Amygdala (tissue), 56 donors: ENCODE measurements around the gene MYCN.

Experiments
- DNase-seq, 56 donors: peaks; one replicate each; lab custom pipeline; 2025; lab: John Stamatoyannopoulos, UW

The MYCN gene

DNA sequence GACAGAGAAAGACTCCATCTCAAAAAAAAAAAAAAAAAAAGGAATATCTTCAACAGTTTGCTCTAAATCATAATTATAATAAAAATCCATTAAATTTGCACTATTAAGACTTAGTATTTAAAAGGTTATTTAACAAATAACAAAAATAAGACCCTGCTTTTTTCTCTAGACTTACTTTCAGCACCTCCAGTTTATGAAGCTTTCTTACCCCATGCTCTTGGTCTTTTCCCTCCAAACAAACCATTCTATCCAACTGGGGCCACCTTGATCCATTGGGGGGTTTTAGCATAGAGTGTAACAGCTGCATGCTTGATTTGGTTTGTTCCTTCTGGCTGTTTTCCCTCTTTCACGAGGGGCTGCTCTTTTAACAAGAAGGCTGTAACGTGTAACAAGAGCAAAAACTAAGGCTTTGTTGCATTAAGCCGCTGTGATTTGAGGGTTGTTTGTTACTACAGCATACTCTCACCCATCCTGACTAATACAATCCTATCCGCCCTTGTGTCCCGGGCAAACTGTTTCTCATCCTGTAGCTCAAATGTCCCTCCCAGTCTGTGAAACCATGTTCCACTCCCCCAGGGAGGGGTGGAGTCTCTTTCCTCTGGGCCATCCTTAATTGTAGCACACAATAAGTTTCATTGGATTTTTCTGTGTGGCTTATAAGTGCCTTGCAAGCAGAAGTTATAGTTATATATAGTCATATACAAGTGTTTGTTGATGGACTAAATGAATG is 9.6 kb upstream of the MYCN start:
- DNase-seq = no peak

DNA sequence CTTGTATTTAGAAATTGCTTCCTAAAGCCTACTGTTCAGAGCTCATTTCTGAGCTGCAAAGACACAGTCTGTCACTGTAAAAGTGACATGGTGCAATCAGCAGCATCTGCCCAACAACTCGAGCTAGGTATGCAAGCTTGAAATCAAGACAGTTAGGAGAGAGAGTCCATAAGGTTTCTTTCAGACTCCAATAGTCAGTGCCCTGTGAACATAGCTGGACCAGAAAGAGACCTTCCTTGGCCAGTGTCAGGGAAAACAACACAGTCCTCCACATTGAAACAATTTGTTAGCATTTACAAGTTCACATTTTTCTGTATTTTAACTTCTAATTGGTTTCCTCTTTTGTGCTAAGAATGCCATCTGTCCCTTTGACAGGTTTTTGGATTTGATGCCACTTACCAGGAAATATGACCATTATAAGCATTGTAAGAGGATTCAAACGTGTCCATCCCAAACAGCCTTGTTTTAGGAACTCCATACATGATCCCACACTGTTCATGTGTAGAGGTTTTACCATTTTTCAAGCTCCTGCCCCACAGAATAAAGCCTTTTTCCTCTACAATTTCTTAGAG is 8.9 kb upstream of the MYCN start:
- DNase-seq = no peak

DNA sequence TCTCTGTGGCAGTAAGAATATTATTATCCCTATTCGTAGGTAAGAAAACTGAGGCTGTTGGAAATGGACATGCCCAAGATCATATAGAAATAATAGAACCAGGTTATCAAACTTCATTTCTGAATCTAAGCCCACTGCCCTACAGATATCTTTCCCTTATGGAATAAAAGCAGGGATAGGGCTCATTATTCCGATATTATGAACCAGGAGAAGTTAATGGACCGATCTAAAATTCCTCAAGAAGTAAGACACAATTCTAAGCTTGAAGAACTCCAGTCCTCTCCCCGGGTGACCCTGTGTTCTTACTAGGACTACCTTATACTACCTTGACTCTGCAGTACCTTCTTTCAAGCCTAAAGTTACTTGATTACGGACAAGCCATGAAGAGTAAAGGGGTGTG is 8.4 kb upstream of the MYCN start:
- no peak for DNase-seq

DNA sequence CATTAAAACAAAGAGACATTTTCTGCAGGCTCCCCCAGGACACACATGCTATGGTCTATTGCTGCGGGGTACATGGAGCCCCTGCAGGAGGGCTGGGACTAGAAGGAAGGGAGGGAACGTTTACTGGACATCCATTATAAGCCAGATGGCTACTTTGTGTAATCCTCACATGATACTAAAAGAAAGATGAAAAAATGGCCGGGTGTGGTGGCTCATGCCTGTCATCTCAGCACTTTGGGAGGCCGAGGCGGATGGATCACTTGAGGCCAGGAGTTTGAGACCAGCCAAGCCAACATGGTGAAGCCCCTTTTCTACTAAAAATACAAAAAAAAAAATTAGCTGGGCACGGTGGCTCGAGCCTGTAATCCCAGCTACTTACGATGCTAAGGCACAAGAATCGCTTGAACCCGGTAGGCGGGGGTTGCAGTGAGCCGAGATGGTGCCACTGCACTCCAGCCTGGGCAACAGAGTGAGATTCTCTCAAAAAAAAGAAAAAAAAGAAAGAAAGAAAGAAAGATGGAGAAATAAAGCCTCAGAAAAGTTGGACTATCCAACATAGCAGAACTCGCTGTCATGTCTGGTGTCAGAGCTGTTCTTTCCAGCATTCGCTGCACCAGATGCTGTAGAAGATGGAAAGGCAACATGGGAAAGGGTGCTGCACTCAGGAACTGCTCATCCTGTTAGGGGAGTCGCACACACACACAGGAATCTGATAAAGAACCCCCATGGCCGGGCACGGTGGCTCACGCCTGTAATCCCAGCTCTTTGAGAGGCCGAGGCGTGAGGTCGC is 7.8 kb upstream of the MYCN start:
- no peak for DNase-seq

DNA sequence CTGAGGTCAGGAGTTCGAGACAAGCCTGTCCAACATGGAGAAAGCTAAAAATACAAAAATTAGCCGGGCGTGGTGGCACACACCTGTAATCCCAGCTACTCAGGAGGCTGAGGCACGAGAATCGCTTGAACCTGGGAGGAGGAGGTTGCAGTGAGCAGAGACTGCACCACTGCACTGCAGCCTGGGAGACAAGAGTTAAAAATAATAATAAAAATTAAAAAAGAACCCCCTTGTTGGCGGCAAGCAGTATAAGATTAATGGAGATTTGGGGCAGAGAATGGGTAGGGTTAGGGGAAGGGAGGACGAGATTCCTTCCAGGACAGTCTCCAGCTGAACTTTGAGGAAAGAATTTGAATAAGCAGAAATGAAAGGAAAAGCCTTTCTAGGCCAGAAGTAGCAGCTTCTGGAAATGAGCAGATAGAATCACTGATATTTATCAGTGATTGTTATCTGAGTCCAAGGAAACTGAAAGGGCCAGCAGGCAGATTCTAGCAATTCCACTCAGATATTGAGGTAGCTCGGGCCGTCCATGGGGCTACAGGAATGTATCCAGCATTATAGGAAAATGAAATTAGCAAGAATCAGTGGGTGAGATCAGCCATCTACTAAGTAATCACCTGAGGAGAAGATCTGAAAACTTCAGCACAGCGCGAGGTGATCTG is 7.0 kb upstream of the MYCN start:
- DNase-seq = no peak

DNA sequence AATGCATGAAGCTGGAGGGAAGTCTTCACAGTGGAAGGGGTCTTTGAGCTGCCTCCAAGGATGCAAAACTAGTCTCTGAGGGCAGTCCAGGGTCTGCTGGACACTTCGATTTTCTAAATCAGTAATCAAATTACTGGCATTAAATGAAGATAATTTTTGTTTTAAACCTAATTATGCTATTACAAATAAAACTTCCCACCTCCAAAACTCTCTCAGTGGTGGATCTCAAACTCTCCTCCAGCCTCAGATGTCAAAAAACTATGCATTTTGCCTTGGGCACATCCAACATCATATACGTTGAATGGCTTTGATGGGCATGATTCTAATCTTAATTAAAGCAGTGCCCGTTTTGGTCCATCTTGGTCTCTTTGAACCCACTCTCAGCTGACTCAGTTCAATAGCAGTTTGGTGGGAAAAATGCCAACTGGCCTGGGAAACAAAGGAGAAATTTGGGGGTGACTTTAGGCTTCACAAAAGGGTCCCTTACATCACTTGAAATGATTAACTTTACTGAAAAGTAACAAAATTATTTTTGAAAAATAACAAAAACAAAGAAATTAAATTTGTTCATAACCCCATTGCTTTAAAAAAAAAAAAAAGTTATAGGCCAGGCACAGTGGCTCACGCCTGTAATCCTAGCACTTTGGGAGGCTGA is 5.9 kb upstream of the MYCN start:
- no peak for DNase-seq

DNA sequence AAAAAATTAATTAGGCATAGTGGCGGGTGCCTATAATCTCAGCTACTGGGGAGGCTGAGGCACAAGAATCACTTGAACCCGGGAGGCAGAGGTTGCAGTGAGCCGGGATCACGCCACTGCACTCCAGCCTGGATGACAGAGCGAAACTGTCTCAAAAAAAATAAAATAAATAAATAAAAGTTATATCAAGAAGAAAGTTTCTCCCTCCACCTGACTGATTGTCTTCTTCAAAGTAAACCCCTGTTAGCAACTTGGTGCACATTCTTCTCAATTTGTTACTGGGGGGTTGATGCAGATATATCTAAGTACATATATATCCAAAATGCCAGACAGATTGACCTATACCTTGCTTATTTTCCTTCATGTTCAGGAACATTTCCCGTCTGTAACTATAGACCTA is 5.2 kb upstream of the MYCN start:
- DNase-seq = no peak

DNA sequence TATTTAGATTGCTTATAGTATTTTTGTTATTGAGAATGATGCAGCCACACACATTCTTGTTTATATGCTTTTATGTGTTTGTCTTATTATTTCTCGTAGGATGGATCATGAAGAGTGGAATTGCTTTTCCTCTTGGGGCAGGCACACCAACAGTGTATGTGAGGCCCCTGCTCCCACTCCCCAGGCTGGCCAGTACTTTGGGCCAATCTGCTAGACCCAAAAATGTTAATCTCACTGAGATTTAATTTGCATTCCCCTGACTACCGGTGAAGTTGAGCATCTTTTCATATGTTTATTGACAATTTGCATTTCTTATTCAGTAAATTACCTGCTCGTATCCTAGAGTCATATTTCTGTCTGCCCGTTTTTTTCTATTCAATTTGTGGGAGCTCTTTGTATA is 4.7 kb upstream of the MYCN start:
- no peak for DNase-seq

DNA sequence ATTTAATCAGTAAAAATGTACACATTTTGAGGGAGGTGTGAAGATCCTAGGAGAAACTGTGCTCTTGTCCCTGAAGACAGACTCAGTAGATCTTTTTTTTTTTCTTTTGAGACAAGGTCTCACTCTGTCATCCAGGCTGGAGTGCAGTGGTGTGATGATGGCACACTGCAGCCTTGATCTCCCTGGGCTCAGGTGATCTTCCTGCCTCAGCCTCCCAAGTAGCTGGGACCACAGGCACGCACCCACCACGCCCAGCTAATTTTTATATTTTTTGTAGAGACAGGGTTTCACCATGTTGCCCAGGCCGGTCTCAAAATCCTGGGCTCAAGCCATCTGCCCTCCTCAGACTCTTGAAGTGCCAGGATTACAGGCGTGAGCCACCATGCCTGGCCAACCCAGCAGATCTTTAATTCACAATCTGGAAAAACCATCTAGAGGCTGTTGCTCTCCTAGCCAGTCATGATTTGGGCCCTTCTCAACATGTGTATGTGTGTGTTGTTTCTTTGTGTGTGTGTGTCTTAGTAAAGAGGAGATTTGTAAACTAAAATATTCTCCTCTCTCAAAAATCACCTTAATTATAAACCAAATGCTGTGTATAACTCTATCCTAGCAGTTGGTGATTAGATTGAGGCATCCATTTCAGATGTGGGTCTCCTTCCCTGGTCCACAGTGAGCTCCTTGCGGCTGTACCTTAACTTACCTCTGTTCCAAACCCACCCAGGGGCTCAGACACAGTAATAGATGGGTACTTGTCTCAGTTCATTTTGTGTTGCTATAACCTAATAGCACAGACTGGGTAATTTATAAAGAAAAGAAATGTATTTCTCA is 3.9 kb upstream of the MYCN start:
- DNase-seq = no peak

DNA sequence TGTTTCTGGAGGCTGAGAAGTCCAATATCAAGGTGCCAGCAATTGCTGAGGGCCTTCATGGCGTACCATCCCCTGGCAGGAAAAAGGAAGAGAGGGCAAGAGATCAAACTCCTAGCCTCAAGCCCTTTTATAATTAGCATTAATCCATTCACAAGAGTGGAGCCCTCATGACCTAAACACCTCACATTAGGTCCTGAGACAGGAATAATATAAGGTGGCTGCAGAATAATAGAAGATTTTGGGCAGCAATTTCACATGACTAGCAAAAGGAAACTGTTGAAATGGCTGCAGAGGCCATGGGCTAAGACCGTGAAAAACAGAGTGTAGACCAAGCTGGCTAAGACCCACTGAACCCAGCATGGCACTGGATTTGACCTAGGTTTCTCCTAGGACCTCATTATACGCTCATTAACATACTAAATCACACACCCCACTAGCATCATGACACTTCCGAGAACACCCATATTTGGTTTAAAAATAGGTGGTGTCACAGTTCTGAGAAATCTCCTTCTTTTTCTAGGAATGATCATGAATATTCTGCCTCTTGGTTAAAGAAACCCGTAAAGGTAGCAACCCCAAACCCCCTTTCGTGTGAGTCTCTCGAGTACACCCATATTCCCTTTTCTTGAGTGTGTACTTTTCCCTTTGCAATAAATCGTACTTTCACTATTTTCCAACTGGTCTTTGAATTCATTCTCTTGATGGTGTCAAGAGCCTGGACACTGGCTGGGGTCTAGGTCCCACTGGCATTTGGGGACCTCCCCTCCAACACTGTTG is 3.1 kb upstream of the MYCN start:
- DNase-seq = no peak

DNA sequence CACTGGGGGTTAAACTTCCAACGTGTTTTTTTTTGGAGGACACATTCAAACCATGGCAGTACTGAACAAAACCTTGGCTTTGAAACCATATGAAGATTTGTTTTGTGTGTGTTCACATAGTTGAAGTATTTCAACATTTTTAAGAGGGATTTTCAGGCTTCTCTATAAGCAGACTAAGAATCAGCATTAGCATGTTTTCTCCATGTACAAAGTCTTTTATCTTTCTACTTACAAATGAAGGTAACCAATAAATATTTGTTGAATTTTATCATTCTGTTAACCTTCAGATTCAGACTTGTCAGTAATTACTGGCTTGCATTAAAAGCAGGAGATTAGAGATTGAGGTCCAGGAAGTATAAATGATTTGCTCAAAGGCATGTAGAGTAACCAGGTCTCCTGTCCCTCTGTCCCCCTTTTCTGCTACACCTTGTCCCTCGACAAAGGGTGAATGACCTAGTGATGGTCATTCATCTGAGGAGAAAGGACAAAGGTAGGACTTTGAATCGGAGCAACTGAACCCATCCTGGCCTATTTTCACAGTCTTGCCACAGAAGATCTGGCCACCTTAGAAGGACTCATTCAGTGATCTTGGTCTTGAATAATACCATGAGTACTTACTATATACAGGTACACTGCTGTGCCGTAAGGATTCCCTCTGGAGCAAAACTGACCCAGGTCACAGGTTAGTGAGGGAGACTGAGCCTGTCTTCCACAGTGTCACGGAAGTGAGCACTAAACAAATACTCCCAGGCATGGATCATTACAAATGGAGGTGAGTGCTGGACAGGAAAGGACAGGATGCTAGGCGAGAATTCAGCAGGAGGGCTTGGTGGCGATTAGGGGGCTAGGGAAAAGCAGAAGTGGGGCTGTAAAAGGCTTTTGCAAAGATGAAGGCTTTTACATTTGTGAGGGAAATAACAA is 2.2 kb upstream of the MYCN start:
- DNase-seq = no peak

DNA sequence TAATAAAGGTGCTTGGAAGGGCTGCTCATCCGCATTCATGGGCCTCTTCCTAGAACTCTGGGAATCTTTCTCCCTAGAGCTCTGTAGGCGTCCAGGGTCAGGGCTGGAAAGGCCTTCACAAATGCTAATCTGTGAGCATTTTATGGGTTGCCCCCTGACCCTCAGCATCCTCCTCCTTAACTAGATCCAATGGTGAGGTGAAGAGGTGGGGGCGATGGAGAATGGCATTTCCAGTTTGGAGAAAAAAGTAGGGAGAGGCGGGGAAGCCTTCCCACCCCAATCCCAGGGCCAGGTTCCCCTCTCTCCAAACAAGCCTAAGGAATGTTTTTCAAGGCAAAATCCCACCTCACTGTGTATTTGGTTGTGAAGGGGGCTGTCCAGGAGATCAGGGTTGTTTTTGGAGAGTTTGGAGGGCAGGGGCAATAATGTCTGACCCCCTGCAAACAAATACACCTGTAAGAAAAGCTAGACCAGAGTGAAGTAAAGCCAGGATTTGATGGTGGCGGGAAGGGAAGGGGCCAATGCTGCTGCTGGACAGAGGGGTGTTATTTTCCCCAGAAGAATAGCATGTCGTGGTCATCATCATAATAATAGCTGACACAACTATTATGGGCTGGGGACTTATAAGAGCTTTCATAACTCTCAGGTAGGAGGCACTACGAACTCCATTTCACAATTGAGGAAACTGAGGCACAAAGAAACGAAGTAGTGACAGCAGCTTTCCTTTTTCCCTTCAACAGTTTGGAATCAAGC is 1.4 kb upstream of the MYCN start:
- no peak for DNase-seq

DNA sequence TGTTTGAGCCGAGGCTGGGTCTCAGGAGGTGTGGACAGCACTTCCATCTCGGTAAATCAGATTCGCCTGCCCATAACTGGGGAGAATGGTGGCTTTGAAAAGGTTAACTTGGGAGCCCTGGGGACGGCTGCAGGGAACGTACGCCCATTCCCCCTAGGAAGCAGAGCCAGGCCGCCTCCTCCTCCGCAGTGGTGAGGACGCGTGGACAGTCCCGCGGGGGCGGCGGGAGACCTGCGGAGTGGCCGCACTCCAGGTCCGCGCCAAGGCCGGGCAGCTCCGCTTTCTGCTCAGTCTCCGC is 845 bp upstream of the MYCN start:
- DNase-seq = peak in 9 of 56 donors; percentile 34 to 67 (median 57)

DNA sequence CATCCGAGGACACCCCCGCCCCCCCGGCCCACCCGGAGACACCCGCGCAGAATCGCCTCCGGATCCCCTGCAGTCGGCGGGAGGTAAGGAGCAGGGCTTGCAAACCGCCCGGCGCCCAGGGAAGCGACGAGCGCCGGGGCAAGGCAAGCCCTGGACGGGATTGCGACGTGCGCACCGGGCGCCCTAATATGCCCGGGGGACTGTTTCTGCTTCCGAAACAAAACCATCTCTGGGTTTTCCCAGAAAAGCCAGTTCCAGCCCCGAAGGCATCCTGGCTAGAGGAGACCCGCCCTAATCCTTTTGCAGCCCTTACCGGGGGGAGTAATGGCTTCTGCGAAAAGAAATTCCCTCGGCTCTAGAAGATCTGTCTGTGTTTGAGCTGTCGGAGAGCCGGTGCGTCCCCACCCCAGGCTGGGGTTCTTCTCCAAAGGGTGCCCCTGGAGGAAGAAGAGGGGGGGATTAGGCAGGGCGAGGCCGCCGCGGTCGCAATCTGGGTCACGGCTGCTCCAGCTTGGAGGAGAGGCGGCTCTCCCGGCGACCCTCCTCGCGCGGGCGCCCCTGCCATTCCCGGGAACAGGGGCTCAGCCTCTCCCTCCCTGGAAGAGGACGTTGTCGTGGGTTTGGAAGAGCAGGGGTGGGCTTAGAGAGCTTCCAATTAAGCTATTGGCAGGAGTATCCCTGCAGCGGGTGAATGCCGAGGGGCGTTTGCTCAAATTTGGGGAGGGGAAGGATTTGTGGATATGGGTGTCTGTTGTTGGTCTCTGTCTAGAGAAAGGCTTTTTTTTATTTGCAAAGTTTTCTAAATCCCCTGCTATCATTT is 521 bp downstream of the MYCN start:
- peak in 19 of 56 donors; percentile 11 to 66 (median 38) for DNase-seq

DNA sequence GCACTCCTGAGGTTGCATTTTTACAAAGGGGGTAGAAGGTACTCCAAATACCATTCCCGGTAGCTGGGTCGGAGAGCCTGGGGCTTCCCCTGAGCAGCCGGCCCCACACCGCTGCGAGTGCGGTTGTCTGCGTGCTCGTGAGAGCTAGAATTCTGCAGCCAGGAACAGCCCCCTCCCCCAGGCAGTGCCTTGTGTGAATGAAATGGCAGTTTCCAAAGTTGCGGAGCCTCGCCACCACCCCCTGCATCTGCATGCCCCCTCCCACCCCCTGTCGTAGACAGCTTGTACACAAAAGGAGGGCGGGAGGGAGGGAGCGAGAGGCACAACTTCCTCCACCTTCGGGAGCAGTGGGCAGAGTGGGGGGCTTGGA is 1.1 kb downstream of the MYCN start:
- DNase-seq = peak in 36 of 56 donors; percentile 2 to 61 (median 37)

DNA sequence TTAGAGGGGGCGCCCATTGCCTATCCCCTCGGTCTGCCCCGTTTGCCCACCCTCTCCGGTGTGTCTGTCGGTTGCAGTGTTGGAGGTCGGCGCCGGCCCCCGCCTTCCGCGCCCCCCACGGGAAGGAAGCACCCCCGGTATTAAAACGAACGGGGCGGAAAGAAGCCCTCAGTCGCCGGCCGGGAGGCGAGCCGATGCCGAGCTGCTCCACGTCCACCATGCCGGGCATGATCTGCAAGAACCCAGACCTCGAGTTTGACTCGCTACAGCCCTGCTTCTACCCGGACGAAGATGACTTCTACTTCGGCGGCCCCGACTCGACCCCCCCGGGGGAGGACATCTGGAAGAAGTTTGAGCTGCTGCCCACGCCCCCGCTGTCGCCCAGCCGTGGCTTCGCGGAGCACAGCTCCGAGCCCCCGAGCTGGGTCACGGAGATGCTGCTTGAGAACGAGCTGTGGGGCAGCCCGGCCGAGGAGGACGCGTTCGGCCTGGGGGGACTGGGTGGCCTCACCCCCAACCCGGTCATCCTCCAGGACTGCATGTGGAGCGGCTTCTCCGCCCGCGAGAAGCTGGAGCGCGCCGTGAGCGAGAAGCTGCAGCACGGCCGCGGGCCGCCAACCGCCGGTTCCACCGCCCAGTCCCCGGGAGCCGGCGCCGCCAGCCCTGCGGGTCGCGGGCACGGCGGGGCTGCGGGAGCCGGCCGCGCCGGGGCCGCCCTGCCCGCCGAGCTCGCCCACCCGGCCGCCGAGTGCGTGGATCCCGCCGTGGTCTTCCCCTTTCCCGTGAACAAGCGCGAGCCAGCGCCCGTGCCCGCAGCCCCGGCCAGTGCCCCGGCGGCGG is 1.7 kb downstream of the MYCN start:
- DNase-seq = peak in 32 of 56 donors; percentile 7 to 57 (median 38)
